ENCODE data around the gene CTDP1.
"Not testable (repeated sequence)": the region's sequence is repeated elsewhere in the genome, so short reads cannot be mapped to it uniquely, and the experiment has no call there.

Gene CTDP1

GRCh38 chr18:79740521-79741361 lies 61.1 kb downstream of the CTDP1 start:
- DNase-seq (ENCODE audit: low spot score), result no peak

GRCh38 chr18:79741362-79741700 lies 61.7 kb downstream of the CTDP1 start:
- no peak for DNase-seq (ENCODE audit: low spot score)

- no peak for DNase-seq (ENCODE audit: low spot score)
Measured at GRCh38 chr18:79742076-79742475, 62.5 kb downstream of the CTDP1 start.

- no peak for DNase-seq (ENCODE audit: low spot score)
Measured at GRCh38 chr18:79744625-79745024, 65.0 kb downstream of the CTDP1 start.

GRCh38 chr18:79746730-79747129 lies 67.1 kb downstream of the CTDP1 start:
- DNase-seq (ENCODE audit: low spot score), result no peak

- DNase-seq (ENCODE audit: low spot score), result no peak
Measured at GRCh38 chr18:79747156-79747845, 67.7 kb downstream of the CTDP1 start.

GRCh38 chr18:79748321-79749180 lies 68.9 kb downstream of the CTDP1 start:
- DNase-seq (ENCODE audit: low spot score), result no peak

- DNase-seq (ENCODE audit: low spot score), result peak; percentile 8
Measured at GRCh38 chr18:79749251-79750191, 69.9 kb downstream of the CTDP1 start.

GRCh38 chr18:79750980-79751571 lies 71.5 kb downstream of the CTDP1 start:
- no peak for DNase-seq (ENCODE audit: low spot score)

GRCh38 chr18:79751918-79752578 lies 72.4 kb downstream of the CTDP1 start:
- not testable (repeated sequence) for DNase-seq (ENCODE audit: low spot score)

GRCh38 chr18:79752946-79753345 lies 73.3 kb downstream of the CTDP1 start:
- DNase-seq (ENCODE audit: low spot score), result not testable (repeated sequence)

- no peak for DNase-seq (ENCODE audit: low spot score)
Measured at GRCh38 chr18:79753391-79753851, 73.8 kb downstream of the CTDP1 start.

GRCh38 chr18:79754022-79754761 lies 74.6 kb downstream of the CTDP1 start:
- no peak for DNase-seq (ENCODE audit: low spot score)

GRCh38 chr18:79754831-79755351 lies 75.3 kb downstream of the CTDP1 start:
- no peak for DNase-seq (ENCODE audit: low spot score)

- no peak for DNase-seq (ENCODE audit: low spot score)
Measured at GRCh38 chr18:79755496-79756142, 76.0 kb downstream of the CTDP1 start.

GRCh38 chr18:79756143-79756500 lies 76.5 kb downstream of the CTDP1 start:
- DNase-seq (ENCODE audit: low spot score), result no peak

GRCh38 chr18:79756826-79757225 lies 77.2 kb downstream of the CTDP1 start:
- no peak for DNase-seq (ENCODE audit: low spot score)

GRCh38 chr18:79760348-79760747 lies 80.7 kb downstream of the CTDP1 start:
- DNase-seq (ENCODE audit: low spot score), result no peak

GRCh38 chr18:79760881-79761280 lies 81.3 kb downstream of the CTDP1 start:
- no peak for DNase-seq (ENCODE audit: low spot score)

Data from kidney capillary endothelial cell (primary cell).